SK-N-SH treated with all-trans-retinoic acid at 6 μM for 48 hours (cell line): ENCODE data around the gene CLEC7A.

Experiments
- ARNTL ChIP-seq: fragments of 450-650 bp; formaldehyde crosslinking; IDR thresholded peaks from 2 replicates; pipeline ENCODE4 v1.5.0; 2020; ENCODE audit warnings: low read depth, mild to moderate bottlenecking, moderate library complexity, borderline replicate concordance
- BACH2 ChIP-seq: fragments of 250-450 bp; sonication (Bioruptor Pico); IDR thresholded peaks from 2 replicates; pipeline ENCODE4 v1.9.0; 2021; ENCODE audit warnings: mild to moderate bottlenecking, borderline replicate concordance
- CSDC2 ChIP-seq: fragments of 250-450 bp; sonication (Bioruptor Pico); IDR thresholded peaks from 2 replicates; pipeline ENCODE4 v1.5.0; 2020; ENCODE audit warnings: mild to moderate bottlenecking, moderate library complexity
- ESRRG ChIP-seq: fragments of 250-450 bp; sonication (Bioruptor Pico); IDR thresholded peaks from 2 replicates; pipeline ENCODE4 v1.6.1; 2021; ENCODE audit warnings: mild to moderate bottlenecking
- ISL1 ChIP-seq: fragments of 250-450 bp; sonication (Bioruptor Pico); IDR thresholded peaks from 2 replicates; pipeline ENCODE4 v2.1.2; 2022; ENCODE audit warnings: mild to moderate bottlenecking, moderate library complexity
- OSR1 ChIP-seq: fragments of 250-450 bp; sonication (Bioruptor Pico); IDR thresholded peaks from 2 replicates; pipeline ENCODE4 v1.8.0; 2022; ENCODE audit warnings: moderate library complexity, mild to moderate bottlenecking, inconsistent platforms
- RARB ChIP-seq: fragments of 250-450 bp; sonication (Bioruptor Pico); IDR thresholded peaks from 2 replicates; pipeline ENCODE4 v1.8.0; 2021; ENCODE audit warnings: mild to moderate bottlenecking, moderate library complexity
- SNAI2 ChIP-seq: fragments of 250-450 bp; sonication (Bioruptor Pico); IDR thresholded peaks from 2 replicates; pipeline ENCODE4 v1.5.0; 2020; ENCODE audit warnings: mild to moderate bottlenecking, moderate library complexity
- TCF4 ChIP-seq: fragments of 250-450 bp; sonication (Bioruptor Pico); IDR thresholded peaks from 2 replicates; pipeline ENCODE4 v1.8.0; 2021; ENCODE audit warnings: mild to moderate bottlenecking, moderate library complexity, borderline replicate concordance
- ZFP3 ChIP-seq: fragments of 250-450 bp; sonication (Bioruptor Pico); IDR thresholded peaks from 2 replicates; pipeline ENCODE4 v1.5.0; 2020; ENCODE audit warnings: mild to moderate bottlenecking, moderate library complexity
- ZFP30 ChIP-seq: fragments of 450-650 bp; formaldehyde crosslinking; IDR thresholded peaks from 2 replicates; pipeline ENCODE4 v1.5.0; 2022; ENCODE audit warnings: mild to moderate bottlenecking, moderate library complexity
- ZNF565 ChIP-seq: fragments of 450-650 bp; formaldehyde crosslinking; conservative IDR thresholded peaks from 2 replicates; pipeline ENCODE4 v1.5.0; 2020; ENCODE audit warnings: low read depth, mild to moderate bottlenecking, moderate library complexity
- ZNF8 ChIP-seq: fragments of 450-650 bp; formaldehyde crosslinking; IDR thresholded peaks from 2 replicates; pipeline ENCODE4 v1.5.0; 2020; ENCODE audit warnings: mild to moderate bottlenecking, moderate library complexity
- TF ChIP-seq, protein P1 (sequence below): fragments of 250-450 bp; sonication (Bioruptor Pico); IDR thresholded peaks from 2 replicates; pipeline ENCODE4 v1.8.0; 2020; ENCODE audit warnings: mild to moderate bottlenecking, moderate library complexity, borderline replicate concordance

DNA sequence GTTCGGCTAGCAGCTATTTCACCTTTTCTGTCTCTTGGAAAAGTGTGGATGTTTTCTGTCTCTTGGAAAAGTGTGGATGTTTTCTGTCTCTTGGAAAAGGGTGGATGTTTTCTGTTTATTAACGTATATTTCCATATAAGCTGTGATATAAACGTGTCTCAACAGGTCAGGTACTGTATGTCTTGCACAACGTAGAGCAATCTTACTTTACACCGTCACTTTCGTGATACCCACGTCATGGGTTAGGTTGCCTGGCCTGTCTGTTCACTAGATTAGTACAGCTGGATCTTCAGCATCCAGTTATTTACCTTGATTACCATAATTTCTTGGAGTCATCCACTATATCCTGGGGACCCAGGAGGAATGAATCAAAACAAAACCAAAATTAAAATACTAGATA is 14.1 kb downstream of the CLEC7A start:
- TF ChIP-seq BACH2 (CRISPR knock-in tag) = no peak
- no peak for TF ChIP-seq ZFP3 (CRISPR knock-in tag)
- no peak for TF ChIP-seq SNAI2 (CRISPR knock-in tag)
- TF ChIP-seq TCF4 (CRISPR knock-in tag) = no peak
- TF ChIP-seq OSR1 (CRISPR knock-in tag) = no peak
- TF ChIP-seq ESRRG (CRISPR knock-in tag) = no peak
- TF ChIP-seq, protein P1, sequence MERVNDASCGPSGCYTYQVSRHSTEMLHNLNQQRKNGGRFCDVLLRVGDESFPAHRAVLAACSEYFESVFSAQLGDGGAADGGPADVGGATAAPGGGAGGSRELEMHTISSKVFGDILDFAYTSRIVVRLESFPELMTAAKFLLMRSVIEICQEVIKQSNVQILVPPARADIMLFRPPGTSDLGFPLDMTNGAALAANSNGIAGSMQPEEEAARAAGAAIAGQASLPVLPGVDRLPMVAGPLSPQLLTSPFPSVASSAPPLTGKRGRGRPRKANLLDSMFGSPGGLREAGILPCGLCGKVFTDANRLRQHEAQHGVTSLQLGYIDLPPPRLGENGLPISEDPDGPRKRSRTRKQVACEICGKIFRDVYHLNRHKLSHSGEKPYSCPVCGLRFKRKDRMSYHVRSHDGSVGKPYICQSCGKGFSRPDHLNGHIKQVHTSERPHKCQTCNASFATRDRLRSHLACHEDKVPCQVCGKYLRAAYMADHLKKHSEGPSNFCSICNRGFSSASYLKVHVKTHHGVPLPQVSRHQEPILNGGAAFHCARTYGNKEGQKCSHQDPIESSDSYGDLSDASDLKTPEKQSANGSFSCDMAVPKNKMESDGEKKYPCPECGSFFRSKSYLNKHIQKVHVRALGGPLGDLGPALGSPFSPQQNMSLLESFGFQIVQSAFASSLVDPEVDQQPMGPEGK = no peak
- no peak for TF ChIP-seq ZNF565 (CRISPR knock-in tag)
- no peak for TF ChIP-seq ZFP30
- TF ChIP-seq ARNTL (CRISPR knock-in tag) = no peak
- no peak for TF ChIP-seq ISL1 (CRISPR knock-in tag)
- no peak for TF ChIP-seq CSDC2 (CRISPR knock-in tag)
- no peak for TF ChIP-seq ZNF8 (CRISPR knock-in tag)
- TF ChIP-seq RARB = no peak
